GM18873 (cell line): Measurements from ENCODE around the gene LAMTOR4.
A peak's percentile ranks its signal among the peaks of the same experiment; 100 is the strongest.
"Not testable (repeated sequence)": the region's sequence is repeated elsewhere in the genome, so short reads cannot be mapped to it uniquely, and the experiment has no call there.

Source experiments
- ATAC-seq: cut with Tn5 transposase; IDR thresholded peaks from one replicate; pipeline ENCODE4 v1.9.1; 2021; ENCODE audit warnings: mild to moderate bottlenecking, moderate library complexity, moderate number of reproducible peaks; ENCODE audit not compliant: unreplicated experiment, low FRiP score

Gene LAMTOR4

GRCh38 chr7:100122067-100122466 lies 26.7 kb upstream of the LAMTOR4 start:
- ATAC-seq: no peak

DNA sequence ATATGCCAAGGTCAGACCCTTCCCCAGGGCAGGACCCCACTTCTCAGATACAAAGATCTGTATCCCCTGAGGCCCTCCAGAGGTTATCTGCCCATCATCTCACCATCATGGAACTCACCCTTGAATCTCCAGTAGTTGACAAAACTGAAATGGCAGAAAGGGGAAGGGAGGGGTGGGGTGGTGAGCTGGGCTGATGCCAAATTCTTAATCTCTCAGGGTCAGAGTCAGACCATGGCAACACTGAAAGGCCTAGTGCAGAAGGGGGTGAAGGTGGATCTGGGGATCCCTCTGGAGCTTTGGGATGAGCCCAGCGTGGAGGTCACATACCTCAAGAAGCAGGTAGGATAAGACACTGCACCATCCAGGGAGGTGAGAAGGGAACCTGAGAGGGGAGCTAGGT lies 26.1 kb upstream of the LAMTOR4 start:
- ATAC-seq: no peak

- ATAC-seq: no peak
Observed at GRCh38 chr7:100124301-100125230, 24.2 kb upstream of the LAMTOR4 start.

DNA sequence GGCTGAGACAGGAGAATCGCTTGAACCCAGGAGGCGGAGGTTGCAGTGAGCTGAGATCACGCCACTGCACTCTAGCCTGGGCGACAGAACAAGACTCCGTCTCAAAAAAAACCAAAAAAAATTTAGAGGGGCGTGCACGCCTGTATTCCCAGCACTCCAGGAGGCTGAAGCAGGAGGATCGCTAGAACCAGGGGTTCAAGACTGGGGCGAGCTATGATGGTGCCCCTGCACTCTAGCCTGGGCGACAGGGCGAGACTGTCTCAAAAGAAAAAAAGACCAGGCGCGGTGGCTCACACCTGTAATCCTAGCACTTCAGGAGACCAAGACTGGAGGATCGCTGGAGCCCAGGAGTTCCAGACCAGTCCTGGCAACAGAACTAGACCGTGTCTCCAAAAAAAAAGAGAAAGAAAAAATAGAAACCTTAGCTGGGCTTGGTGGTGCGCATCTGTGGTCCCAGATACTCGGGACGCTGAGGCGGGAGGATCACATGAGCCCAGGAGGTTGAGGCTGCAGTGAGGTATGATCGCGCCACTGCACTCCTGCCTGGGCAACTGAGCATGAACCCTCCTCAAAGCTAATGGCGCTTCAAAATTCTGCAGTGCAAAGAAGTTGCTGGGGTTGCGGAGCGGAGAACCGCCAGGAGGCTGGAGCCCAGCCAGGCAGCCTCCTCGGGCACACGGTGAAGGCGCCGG lies 22.3 kb upstream of the LAMTOR4 start:
- ATAC-seq: no peak

GRCh38 chr7:100126931-100127865 lies 21.5 kb upstream of the LAMTOR4 start, which contains the start of gene MBLAC1:
TSS of gene MBLAC1 (plus strand) at chr7:100126967. CDS start at chr7:100127396, 429 bp downstream.
- ATAC-seq: peak; percentile 63

DNA sequence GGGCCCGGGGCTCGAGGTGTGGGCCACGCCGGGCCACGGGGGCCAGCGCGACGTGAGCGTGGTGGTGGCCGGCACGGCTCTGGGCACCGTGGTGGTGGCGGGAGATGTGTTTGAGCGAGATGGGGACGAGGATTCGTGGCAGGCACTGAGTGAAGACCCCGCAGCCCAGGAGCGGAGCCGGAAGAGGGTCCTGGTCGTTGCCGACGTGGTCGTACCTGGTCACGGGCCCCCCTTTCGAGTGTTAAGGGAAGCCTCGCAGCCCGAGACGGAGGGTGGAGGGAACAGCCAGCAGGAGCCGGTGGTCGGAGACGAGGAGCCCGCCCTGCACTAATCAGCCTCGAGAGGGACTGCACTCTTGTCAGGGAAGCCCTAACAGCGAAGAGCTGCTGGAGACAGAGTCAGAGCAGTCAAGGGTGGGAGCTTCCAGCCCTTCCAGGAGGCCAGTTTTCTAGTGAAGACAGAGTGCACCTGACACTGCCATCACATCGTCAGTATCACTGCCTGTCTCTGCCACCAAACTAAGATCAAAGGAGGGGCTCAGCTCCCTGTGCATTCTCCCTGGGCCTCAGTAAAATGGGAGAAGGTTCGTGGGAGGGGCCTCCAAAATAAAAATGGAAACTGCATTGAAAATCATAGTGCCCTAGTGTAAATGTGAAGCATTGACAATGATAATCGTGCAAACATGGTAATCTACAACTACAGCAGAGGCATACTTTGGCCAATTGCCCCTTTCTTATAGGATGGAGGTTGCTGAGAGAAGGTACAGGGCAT lies 20.7 kb upstream of the LAMTOR4 start:
- ATAC-seq: no peak

DNA sequence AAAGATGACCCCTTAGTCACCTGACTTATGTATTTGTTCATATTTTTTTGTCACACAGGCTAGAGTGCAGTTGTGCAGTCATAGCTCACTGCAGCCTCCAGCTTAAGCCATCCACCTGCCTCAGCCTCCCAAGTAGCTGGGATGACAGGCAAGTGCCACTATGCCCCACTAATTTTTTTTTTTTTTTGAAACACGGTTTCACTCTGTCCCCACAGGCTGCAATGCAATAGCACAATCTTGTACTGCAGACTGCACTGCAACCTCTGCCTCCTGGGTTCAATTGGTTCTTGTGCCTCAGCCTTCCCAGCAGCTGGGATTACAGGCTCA lies 20.1 kb upstream of the LAMTOR4 start:
- ATAC-seq: no peak

DNA sequence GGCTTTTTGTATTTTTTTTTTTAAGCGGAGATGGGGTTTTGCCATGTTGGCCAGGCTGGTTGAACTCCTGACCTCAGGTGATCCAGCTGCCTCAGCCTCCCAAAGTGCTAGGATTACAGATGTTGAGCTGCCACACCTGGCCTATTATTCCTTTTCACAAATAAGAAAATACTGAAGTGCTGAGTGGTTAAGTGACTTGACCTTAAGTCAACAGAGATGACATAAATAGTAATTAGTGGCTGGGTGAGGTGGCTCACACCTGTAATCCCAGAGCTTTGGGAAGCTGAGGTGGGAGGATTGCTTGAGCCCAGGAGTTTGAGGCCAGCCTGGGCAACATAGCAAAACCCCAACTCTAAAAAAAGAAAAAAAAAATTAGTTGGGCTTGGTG lies 18.5 kb upstream of the LAMTOR4 start:
- ATAC-seq: not testable (repeated sequence)

- no peak for ATAC-seq
Observed at GRCh38 chr7:100130608-100131453, 17.9 kb upstream of the LAMTOR4 start.

DNA sequence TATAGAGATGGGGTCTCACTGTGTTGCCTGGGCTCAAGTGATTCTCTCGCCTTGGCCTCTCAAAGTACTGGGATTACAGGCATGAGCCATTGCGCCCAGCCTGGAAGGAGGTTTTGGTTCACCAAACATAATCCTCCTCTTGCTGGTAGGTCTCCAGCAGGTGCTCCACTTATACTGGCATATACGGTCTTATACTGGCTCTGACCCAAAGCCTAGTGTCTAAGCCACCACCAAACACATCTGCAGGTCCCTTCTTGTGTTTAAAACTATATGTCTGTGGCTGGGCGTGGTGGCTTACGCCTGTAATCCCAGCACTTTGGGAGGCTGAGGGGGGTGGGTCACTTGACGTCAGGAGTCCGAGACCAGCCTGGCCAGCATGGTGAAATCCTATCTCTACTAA lies 16.6 kb upstream of the LAMTOR4 start:
- ATAC-seq: no peak

GRCh38 chr7:100132697-100133151 lies 16.0 kb upstream of the LAMTOR4 start:
- no peak for ATAC-seq

GRCh38 chr7:100137851-100138760 lies 10.6 kb upstream of the LAMTOR4 start:
- no peak for ATAC-seq

DNA sequence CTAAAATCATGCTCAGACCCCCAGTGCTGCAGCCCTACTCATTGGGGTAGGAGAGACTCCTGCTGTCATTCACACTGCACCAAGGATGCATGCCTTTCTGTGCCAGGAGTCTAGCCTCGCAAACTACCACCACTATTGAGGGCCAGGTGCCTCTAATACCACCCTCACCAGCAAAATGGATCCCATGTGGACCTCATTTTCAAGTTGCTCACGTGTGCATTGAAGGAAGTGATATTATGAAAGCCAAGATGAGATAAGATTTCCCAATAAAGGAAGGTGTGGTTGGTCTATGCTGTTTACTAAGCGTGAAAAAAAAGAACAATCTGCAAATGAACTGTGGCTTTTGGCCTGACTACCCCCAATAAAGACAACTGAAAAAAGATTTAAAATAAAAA lies 7.2 kb upstream of the LAMTOR4 start:
- ATAC-seq: no peak

DNA sequence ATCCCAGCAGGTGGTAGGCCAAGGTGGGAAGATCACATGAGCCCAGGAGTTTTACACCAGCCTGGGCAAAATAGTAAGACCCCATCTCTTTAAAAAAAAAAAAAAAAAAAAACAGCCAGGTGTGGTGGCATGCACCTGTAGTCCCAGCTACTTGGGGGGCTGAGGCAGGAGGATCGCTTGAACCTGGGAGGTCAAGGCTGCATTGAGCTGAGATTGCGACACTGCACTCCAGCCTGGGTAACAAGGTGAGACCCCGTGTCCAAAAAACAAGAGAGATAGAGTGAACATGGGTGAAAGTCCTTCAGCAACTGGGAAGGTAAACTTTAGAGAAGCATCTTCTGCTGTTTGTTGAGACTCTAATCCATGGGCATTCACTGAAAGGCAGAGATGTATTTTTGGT lies 6.3 kb upstream of the LAMTOR4 start:
- ATAC-seq: no peak

- not testable (repeated sequence) for ATAC-seq
Observed at GRCh38 chr7:100146350-100146749, 2.4 kb upstream of the LAMTOR4 start.

GRCh38 chr7:100147278-100147677 lies 1.4 kb upstream of the LAMTOR4 start:
- no peak for ATAC-seq

- no peak for ATAC-seq
Observed at GRCh38 chr7:100148225-100148558, 526 bp upstream of the LAMTOR4 start.

GRCh38 chr7:100152404-100152803 lies 3.7 kb downstream of the LAMTOR4 start:
- ATAC-seq: no peak
